WERI-Rb-1 (cell line): ENCODE results near the gene EML1.

Source experiments
- DNase-seq: peaks from one replicate; pipeline ENCODE4 v3.0.0-alpha.2; 2020
- H3K27ac ChIP-seq: fragments of 250-450 bp; sonication (Bioruptor Pico); 2 replicates; pipeline ENCODE4 v1.5.1; 2020; ENCODE audit warnings: mild to moderate bottlenecking, moderate library complexity
- H3K27me3 ChIP-seq: fragments of 250-450 bp; sonication (Bioruptor Pico); 2 replicates; pipeline ENCODE4 v1.5.1; 2021; ENCODE audit warnings: mild to moderate bottlenecking, low read depth, moderate library complexity; ENCODE audit not compliant: insufficient read depth, severe bottlenecking
- H3K36me3 ChIP-seq: fragments of 250-450 bp; sonication (Bioruptor Pico); 2 replicates; pipeline ENCODE4 v1.5.1; 2020; ENCODE audit warnings: mild to moderate bottlenecking, moderate library complexity
- H3K4me3 ChIP-seq: 2 replicates; pipeline ENCODE4 v1.5.1; 2011; ENCODE audit warnings: low read depth, mild to moderate bottlenecking, control low read depth, low read length
- H3K9me3 ChIP-seq: fragments of 250-450 bp; sonication (Bioruptor Pico); 2 replicates; pipeline ENCODE4 v1.5.1; 2021; ENCODE audit warnings: mild to moderate bottlenecking, moderate library complexity; ENCODE audit not compliant: severe bottlenecking
- TF ChIP-seq, protein P1 (sequence below): IDR thresholded peaks from 2 replicates; pipeline ENCODE4 v1.5.1; 2011; ENCODE audit warnings: low read depth, mild to moderate bottlenecking, control low read depth, inconsistent platforms, low read length

The EML1 gene

DNA sequence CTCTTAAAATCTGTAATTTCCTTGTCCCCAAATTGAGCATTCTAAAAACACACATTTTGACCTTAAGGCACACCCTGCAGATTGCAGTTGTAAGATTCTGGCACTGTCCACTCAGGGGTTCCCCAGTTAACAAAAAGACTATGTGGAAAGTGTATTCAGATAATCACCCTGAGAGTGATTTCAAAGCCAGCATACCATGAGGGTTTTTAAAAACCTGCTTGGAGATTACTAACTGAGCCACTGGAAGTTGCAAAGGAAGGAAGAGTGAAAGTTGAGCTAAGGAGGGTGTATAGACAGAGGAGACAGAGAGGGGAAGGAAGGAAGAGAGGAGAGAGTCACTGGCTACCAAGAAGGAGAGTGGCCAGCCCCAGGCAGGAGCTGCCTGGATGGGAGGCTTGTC, 82.6 kb downstream of the EML1 start:
- Histone ChIP-seq H3K4me3 (no peak overlapping the region; the same call in 1 of the 2 replicates), H3K36me3 (no peaks in the 10 kb centered on the region; the same call in 1 of the 2 replicates), H3K27me3 (no peaks in the 10 kb centered on the region), H3K9me3 (no peaks in the 10 kb centered on the region), H3K27ac (peak overlapping the region; percentile 51)
- DNase-seq, result no peak
- TF ChIP-seq, protein P1, sequence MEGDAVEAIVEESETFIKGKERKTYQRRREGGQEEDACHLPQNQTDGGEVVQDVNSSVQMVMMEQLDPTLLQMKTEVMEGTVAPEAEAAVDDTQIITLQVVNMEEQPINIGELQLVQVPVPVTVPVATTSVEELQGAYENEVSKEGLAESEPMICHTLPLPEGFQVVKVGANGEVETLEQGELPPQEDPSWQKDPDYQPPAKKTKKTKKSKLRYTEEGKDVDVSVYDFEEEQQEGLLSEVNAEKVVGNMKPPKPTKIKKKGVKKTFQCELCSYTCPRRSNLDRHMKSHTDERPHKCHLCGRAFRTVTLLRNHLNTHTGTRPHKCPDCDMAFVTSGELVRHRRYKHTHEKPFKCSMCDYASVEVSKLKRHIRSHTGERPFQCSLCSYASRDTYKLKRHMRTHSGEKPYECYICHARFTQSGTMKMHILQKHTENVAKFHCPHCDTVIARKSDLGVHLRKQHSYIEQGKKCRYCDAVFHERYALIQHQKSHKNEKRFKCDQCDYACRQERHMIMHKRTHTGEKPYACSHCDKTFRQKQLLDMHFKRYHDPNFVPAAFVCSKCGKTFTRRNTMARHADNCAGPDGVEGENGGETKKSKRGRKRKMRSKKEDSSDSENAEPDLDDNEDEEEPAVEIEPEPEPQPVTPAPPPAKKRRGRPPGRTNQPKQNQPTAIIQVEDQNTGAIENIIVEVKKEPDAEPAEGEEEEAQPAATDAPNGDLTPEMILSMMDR, result no peak

DNA sequence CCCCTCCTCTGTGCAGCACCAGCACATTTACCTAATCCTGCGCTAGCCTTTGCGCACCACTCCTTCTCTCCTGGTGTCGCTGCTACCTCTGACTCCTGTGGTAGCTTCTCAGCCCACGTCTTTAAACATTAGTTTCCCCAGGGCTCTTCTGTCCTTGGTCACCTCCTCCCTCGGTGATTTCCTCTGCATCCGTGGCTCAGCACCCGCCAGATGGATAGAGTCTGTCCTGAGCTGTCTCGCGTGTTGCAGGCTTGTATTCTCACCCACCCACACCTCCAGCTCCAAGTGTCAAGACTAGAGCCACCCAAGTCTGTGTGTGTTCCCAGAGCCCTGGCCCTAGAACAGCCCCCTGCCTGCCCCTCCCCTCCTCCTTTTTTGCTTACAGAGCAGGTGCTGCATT, 83.2 kb downstream of the EML1 start:
- DNase-seq, result peak; percentile 47
- TF ChIP-seq, protein P1, result no peak
- H3K27ac ChIP-seq, result peak overlapping the region; percentile 51
- H3K36me3 ChIP-seq, result no peaks in the 10 kb centered on the region; the same call in 1 of the 2 replicates
- H3K27me3 ChIP-seq, result no peaks in the 10 kb centered on the region
- H3K9me3 ChIP-seq, result no peaks in the 10 kb centered on the region
- peak overlapping the region; percentile 11 for H3K4me3 ChIP-seq

DNA sequence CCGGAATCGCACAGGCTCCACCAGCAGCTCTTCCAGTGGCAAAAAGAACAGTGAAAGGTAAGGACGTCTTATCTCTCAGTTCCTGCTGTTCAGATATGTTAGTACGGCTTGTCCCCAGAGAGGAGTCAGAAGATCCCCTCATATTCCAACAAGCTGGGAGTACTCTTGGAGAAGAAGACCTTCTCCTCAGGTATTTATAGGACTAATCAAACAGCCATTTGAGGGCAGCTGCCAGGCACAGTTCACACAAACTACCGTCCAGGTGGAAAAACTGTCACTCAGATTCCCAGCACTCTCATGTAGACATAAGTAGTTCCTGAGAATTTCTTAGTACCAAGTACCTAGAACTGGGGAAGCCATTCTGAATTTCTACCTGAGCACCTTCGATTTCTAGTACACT, 85.3 kb downstream of the EML1 start:
- TF ChIP-seq, protein P1, result no peak
- no peak overlapping the region; the same call in 1 of the 2 replicates for H3K27ac ChIP-seq
- no peak for DNase-seq
- no peak overlapping the region for H3K4me3 ChIP-seq
- H3K27me3 ChIP-seq, result no peaks in the 10 kb centered on the region
- no peaks in the 10 kb centered on the region for H3K9me3 ChIP-seq
- peaks cover 8% of the 10 kb centered on the region for H3K36me3 ChIP-seq

DNA sequence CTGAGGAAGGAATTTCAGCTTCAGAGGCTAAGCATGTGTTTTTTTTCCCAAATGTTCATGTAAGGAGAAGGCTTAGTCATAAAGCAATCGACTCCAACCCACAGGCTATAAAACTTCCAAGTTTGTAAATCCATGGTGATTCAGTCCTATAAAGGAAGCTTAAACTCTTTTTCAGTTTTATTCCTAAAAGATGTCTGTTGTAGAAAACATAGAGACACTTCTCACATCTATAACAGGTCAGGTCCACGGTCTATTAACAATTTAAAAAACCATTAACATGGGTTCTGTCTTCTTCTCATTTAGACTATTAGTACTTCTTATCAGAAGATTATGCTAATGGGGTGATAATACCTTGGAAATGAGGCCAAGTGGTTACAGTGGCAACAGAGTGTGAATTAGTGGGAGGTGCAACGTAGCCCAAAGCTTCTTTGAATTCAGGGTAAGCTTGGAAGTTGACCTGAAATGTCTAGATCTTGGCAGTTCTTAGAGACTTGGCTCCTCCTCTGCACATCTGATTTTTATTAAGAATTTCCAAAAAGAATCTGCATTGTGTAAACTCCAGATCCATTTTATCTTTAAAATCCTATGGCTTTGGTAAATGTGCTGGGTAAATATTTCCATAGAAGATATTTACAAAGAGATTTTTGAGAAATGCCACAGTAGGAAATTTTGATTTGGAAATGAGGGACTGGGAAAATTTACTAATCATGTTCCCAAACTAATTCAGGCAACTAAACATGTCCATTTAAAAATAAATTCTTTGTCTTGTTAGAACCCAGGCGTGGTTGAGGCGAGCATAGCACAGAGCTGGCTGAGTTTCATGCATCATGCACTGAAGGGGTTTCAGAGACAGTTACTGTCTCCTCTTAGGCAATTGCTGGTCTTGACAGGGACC, 86.4 kb downstream of the EML1 start:
- Histone ChIP-seq H3K27me3 (no peaks in the 10 kb centered on the region), H3K36me3 (peaks cover 8% of the 10 kb centered on the region), H3K4me3 (no peak overlapping the region), H3K9me3 (no peaks in the 10 kb centered on the region), H3K27ac (peak overlapping the region; percentile 54)
- TF ChIP-seq, protein P1, result no peak
- peak; percentile 53 for DNase-seq

DNA sequence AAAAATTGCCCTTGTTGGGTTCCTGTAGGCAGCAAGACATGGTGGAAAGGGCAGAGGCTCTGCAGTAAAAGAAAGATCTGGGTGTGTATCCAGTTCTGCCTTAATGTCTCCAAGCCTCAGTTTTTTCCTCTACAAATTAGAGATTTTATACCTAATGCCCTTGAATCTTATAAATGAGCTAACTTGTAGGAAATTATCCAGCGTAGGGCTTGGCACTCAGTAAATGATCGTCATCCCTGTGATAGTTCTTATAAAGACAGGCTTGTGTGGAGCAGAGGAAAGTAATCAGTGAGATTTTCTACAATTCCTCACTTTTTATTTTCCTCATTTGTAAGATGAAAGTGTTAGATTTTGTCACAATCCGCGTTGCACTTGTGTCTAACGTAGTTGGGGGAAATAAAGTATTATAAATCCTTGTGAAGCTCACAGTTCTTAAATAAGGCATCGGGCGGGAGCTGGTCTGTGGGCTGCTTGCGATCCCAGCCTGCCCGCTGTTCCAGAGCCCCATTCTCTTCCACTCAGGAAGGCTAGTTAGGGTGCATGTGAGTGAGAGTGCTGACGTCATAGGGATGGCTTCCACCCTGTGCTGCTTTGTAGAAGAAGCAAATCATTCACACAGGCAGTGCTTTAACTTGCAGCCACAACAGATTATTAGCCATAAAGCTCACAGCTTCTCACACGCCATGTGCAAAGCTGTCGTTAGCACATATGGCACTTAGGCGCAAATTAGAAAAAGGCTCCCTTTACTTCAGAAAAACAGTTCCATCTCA, 87.6 kb downstream of the EML1 start:
- Histone ChIP-seq H3K27ac (peak overlapping the region; percentile 54), H3K4me3 (no peak overlapping the region), H3K27me3 (no peaks in the 10 kb centered on the region), H3K9me3 (no peaks in the 10 kb centered on the region), H3K36me3 (peaks cover 10% of the 10 kb centered on the region)
- TF ChIP-seq, protein P1, result no peak
- peak; percentile 71 for DNase-seq
